Mesenchymal stem cell (in vitro differentiated cells and primary cell): ENCODE results near the gene CLEC16A.
A peak's percentile ranks its signal among the peaks of the same experiment; 100 is the strongest.

Source experiments
- DNase-seq: peaks from one replicate; pipeline ENCODE4 v3.0.0-alpha.2; 2013
- H2AFZ ChIP-seq: one replicate; pipeline ENCODE4 v1.6.1; 2013; ENCODE audit warnings: low read depth, mild to moderate bottlenecking, control low read depth, inconsistent platforms, low read length, moderate library complexity
- H2AK5ac ChIP-seq: 2 replicates; pipeline ENCODE4 v1.6.1; 2013; ENCODE audit warnings: low read length, moderate library complexity, mild to moderate bottlenecking, inconsistent platforms; ENCODE audit not compliant: severe bottlenecking
- H2BK120ac ChIP-seq: one replicate; pipeline ENCODE4 v1.6.1; 2013; ENCODE audit warnings: low read depth, mild to moderate bottlenecking, inconsistent platforms, low read length, moderate library complexity
- H2BK12ac ChIP-seq, 2 experiments: one replicate each; pipeline ENCODE4 v1.6.1; 2013; ENCODE audit warnings: inconsistent platforms in 2 of 2, low read length in 2 of 2, mild to moderate bottlenecking in 2 of 2, moderate library complexity in 2 of 2, control low read depth in 1 of 2
- H2BK15ac ChIP-seq: one replicate; pipeline ENCODE4 v1.6.1; 2013; ENCODE audit warnings: mild to moderate bottlenecking, low read depth, inconsistent platforms; ENCODE audit not compliant: poor library complexity, severe bottlenecking
- H2BK5ac ChIP-seq: 2 replicates; pipeline ENCODE4 v1.6.1; 2013; ENCODE audit warnings: low read depth, mild to moderate bottlenecking, low read length, control low read depth, inconsistent platforms; ENCODE audit not compliant: poor library complexity, severe bottlenecking
- H3K14ac ChIP-seq, 2 experiments: one replicate each; pipeline ENCODE4 v1.6.1; 2013; ENCODE audit warnings: inconsistent platforms in 2 of 2, low read length in 2 of 2, control low read depth in 1 of 2, mild to moderate bottlenecking in 1 of 2, moderate library complexity in 1 of 2
- H3K18ac ChIP-seq, 2 experiments: one replicate each; pipeline ENCODE4 v1.6.1; 2013; ENCODE audit warnings: inconsistent platforms in 2 of 2, low read length in 2 of 2, control low read depth in 1 of 2, low read depth in 1 of 2, mild to moderate bottlenecking in 1 of 2
- H3K23ac ChIP-seq, 2 experiments: one replicate each; pipeline ENCODE4 v1.6.1; 2013; ENCODE audit warnings: inconsistent platforms in 2 of 2, low read length in 2 of 2, mild to moderate bottlenecking in 2 of 2, moderate library complexity in 2 of 2, control low read depth in 1 of 2
- H3K27ac ChIP-seq: 2 replicates; pipeline ENCODE4 v1.5.1; 2013; ENCODE audit warnings: mild to moderate bottlenecking, moderate library complexity, low read length, control low read depth, inconsistent platforms; ENCODE audit not compliant: poor library complexity, severe bottlenecking
- H3K27me3 ChIP-seq, 2 experiments: 2 replicates each; pipeline versions ENCODE4 v1.6.1 to v1.7.0; 2013; ENCODE audit warnings: low read length in 2 of 2, mild to moderate bottlenecking in 2 of 2, moderate library complexity in 2 of 2, control low read depth in 1 of 2, inconsistent platforms in 1 of 2; ENCODE audit not compliant: control insufficient read depth in 1 of 2, insufficient read depth in 1 of 2
- H3K36me3 ChIP-seq, 2 experiments: 2 replicates each; pipeline versions ENCODE4 v1.6.1 to v1.7.0; 2013; ENCODE audit warnings: low read length in 2 of 2, control low read depth in 1 of 2, inconsistent platforms in 1 of 2, low read depth in 1 of 2, mild to moderate bottlenecking in 1 of 2; ENCODE audit not compliant: insufficient read depth in 2 of 2, control insufficient read depth in 1 of 2
- H3K4ac ChIP-seq, 2 experiments: one replicate each; pipeline ENCODE4 v1.6.1; 2013; ENCODE audit warnings: inconsistent platforms in 2 of 2, low read length in 2 of 2, mild to moderate bottlenecking in 2 of 2, moderate library complexity in 2 of 2, control low read depth in 1 of 2, low read depth in 1 of 2
- H3K4me1 ChIP-seq: 2 replicates; pipeline ENCODE4 v1.6.1; 2013; ENCODE audit warnings: low read depth, low read length, control low read depth; ENCODE audit not compliant: control insufficient read depth, insufficient read depth
- H3K4me2 ChIP-seq: 2 replicates; pipeline ENCODE4 v1.6.1; 2013; ENCODE audit warnings: low read length, mild to moderate bottlenecking, inconsistent platforms; ENCODE audit not compliant: poor library complexity, severe bottlenecking
- H3K4me3 ChIP-seq, 2 experiments: 2 replicates each; pipeline versions ENCODE4 v1.5.1 to v1.7.0; 2013; ENCODE audit warnings: low read length in 2 of 2, mild to moderate bottlenecking in 2 of 2, control low read depth in 1 of 2, low read depth in 1 of 2; ENCODE audit not compliant: insufficient read depth in 1 of 2
- H3K79me1 ChIP-seq: replicated peaks from 2 replicates; pipeline ENCODE4 v1.6.1; 2013; ENCODE audit warnings: mild to moderate bottlenecking, control low read depth, low read length, inconsistent platforms; ENCODE audit not compliant: poor library complexity, severe bottlenecking
- H3K9ac ChIP-seq: 2 replicates; pipeline ENCODE4 v1.7.0; 2013; ENCODE audit warnings: mild to moderate bottlenecking, low read length, moderate library complexity
- H3K9me3 ChIP-seq: 2 replicates; pipeline ENCODE4 v1.7.0; 2013; ENCODE audit warnings: mild to moderate bottlenecking, low read length; ENCODE audit not compliant: control insufficient read depth
- H4K8ac ChIP-seq: one replicate; pipeline ENCODE4 v1.6.1; 2013; ENCODE audit warnings: inconsistent platforms, mild to moderate bottlenecking, low read length, moderate library complexity
- H4K91ac ChIP-seq: one replicate; pipeline ENCODE4 v1.6.1; 2013; ENCODE audit warnings: mild to moderate bottlenecking, low read length, inconsistent platforms
- whole genome bisulfite sequencing: methylation state at CpG from one replicate; pipeline ENCODE4 v1.1.7; 2013; ENCODE audit warnings: mixed read lengths; 5-methylcytosine and 5-hydroxymethylcytosine counted together

Gene CLEC16A

GRCh38 chr16:11078812-11079459 is 134.6 kb downstream of the CLEC16A start:
- H3K4ac ChIP-seq: peak overlapping the region; percentile 86 to 91
- H2BK12ac ChIP-seq: peak overlapping the region; percentile 71 to 93
- peak overlapping the region in 1 of 2 experiments; percentile 34 for H3K4me3 ChIP-seq
- no peak overlapping the region for H2AFZ ChIP-seq
- peak overlapping the region; percentile 20 for H3K9ac ChIP-seq
- WGBS: 38% methylated on average over 5 of the region's 5 CpGs
- no peaks in the 10 kb centered on the region for H3K27me3 ChIP-seq
- no peak overlapping the region for H3K23ac ChIP-seq
- peak overlapping the region; percentile 25 for H2BK5ac ChIP-seq
- peak overlapping the region; percentile 96 for H4K91ac ChIP-seq
- peaks cover 22% of the 10 kb centered on the region for H3K79me1 ChIP-seq
- peak overlapping the region; percentile 77 for H4K8ac ChIP-seq
- H3K18ac ChIP-seq: peak overlapping the region; percentile 74 to 99
- DNase-seq: peak; percentile 98
- peaks cover 51% of the 10 kb centered on the region for H3K4me1 ChIP-seq
- peak overlapping the region; percentile 84 for H2BK120ac ChIP-seq
- H3K4me2 ChIP-seq: peak overlapping the region; percentile 13
- peak overlapping the region; percentile 51 for H2AK5ac ChIP-seq
- H3K27ac ChIP-seq: peak overlapping the region; percentile 89
- H3K9me3 ChIP-seq: no peaks in the 10 kb centered on the region
- H3K36me3 ChIP-seq: peaks cover 3 to 34% of the 10 kb centered on the region in 2 experiments
- no peak overlapping the region for H2BK15ac ChIP-seq
- peak overlapping the region in 1 of 2 experiments; percentile 72 for H3K14ac ChIP-seq

- H3K9me3 ChIP-seq: no peaks in the 10 kb centered on the region
- peaks cover 22% of the 10 kb centered on the region for H3K79me1 ChIP-seq
- H3K4me1 ChIP-seq: peaks cover 56% of the 10 kb centered on the region
- H2AK5ac ChIP-seq: peak overlapping the region; percentile 82
- no peaks in the 10 kb centered on the region for H3K27me3 ChIP-seq
- H2BK120ac ChIP-seq: no peak overlapping the region
- H2BK12ac ChIP-seq: peak overlapping the region; percentile 95 to 99
- H3K4ac ChIP-seq: peak overlapping the region; percentile 27 to 99
- no peak overlapping the region for H2BK15ac ChIP-seq
- H3K23ac ChIP-seq: no peak overlapping the region
- peak overlapping the region; percentile 97 for H4K91ac ChIP-seq
- H2AFZ ChIP-seq: no peak overlapping the region
- H4K8ac ChIP-seq: peak overlapping the region; percentile 5
- H3K27ac ChIP-seq: peak overlapping the region; percentile 89
- H2BK5ac ChIP-seq: peak overlapping the region; percentile 92
- peak overlapping the region in 1 of 2 experiments; percentile 94 for H3K14ac ChIP-seq
- DNase-seq: peak; percentile 97
- no peak overlapping the region for H3K4me2 ChIP-seq
- peak overlapping the region in 1 of 2 experiments; percentile 7 for H3K4me3 ChIP-seq
- H3K18ac ChIP-seq: peak overlapping the region; percentile 47 to 98
- WGBS: 10% methylated on average over 6 of the region's 6 CpGs
- H3K9ac ChIP-seq: peak overlapping the region; percentile 20
- H3K36me3 ChIP-seq: peaks cover 3 to 34% of the 10 kb centered on the region in 2 experiments
Measured at GRCh38 chr16:11079652-11080187, 135.4 kb downstream of the CLEC16A start.

- Histone ChIP-seq H3K79me1 (peaks cover 19% of the 10 kb centered on the region), H3K4me2 (no peak overlapping the region), H2AK5ac (peak overlapping the region; percentile 82), H3K27ac (peak overlapping the region; percentile 89), H2BK5ac (peak overlapping the region; percentile 92), H3K4me3 (no peak overlapping the region), H3K23ac (peak overlapping the region in 1 of 2 experiments; percentile 53), H4K8ac (peak overlapping the region; percentile 74), H3K36me3 (peaks cover 3 to 31% of the 10 kb centered on the region in 2 experiments), H3K14ac (peak overlapping the region in 1 of 2 experiments; percentile 93), H3K4me1 (peaks cover 62% of the 10 kb centered on the region), H2BK12ac (peak overlapping the region; percentile 95 to 99), H2BK15ac (peak overlapping the region; percentile 60), H3K18ac (peak overlapping the region; percentile 47 to 98), H2AFZ (no peak overlapping the region), H3K4ac (peak overlapping the region; percentile 27 to 99), H2BK120ac (peak overlapping the region; percentile 93), H3K27me3 (no peaks in the 10 kb centered on the region), H4K91ac (peak overlapping the region; percentile 97), H3K9me3 (no peaks in the 10 kb centered on the region), H3K9ac (no peak overlapping the region)
- no peak for DNase-seq
- WGBS: 93% methylated on average over 10 of the region's 10 CpGs
Measured at GRCh38 chr16:11080327-11080967, 136.1 kb downstream of the CLEC16A start.
